Lower leg skin (tissue), 3 donors: Measurements from ENCODE around the gene PGLYRP4.

ENCODE experiments used
- POLR2A ChIP-seq, 2 donors: fragments of 450-650 bp; IDR thresholded peaks; one replicate each; pipeline ENCODE4 v1.6.1; 2016 to 2017; ENCODE audit warnings: antibody characterized with exemption in 2 of 2, mild to moderate bottlenecking in 1 of 2, moderate library complexity in 1 of 2
- TF ChIP-seq, protein P1 (sequence below), 3 donors: fragments of 450-650 bp; IDR thresholded peaks; one replicate each; pipeline ENCODE4 v1.5.1; 2016; ENCODE audit warnings: antibody characterized with exemption in 3 of 3, mild to moderate bottlenecking in 3 of 3, moderate library complexity in 2 of 3

- TF ChIP-seq, protein P1, sequence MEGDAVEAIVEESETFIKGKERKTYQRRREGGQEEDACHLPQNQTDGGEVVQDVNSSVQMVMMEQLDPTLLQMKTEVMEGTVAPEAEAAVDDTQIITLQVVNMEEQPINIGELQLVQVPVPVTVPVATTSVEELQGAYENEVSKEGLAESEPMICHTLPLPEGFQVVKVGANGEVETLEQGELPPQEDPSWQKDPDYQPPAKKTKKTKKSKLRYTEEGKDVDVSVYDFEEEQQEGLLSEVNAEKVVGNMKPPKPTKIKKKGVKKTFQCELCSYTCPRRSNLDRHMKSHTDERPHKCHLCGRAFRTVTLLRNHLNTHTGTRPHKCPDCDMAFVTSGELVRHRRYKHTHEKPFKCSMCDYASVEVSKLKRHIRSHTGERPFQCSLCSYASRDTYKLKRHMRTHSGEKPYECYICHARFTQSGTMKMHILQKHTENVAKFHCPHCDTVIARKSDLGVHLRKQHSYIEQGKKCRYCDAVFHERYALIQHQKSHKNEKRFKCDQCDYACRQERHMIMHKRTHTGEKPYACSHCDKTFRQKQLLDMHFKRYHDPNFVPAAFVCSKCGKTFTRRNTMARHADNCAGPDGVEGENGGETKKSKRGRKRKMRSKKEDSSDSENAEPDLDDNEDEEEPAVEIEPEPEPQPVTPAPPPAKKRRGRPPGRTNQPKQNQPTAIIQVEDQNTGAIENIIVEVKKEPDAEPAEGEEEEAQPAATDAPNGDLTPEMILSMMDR (IDR thresholded peaks at IDR 0.05), result no peak
- no peak for TF ChIP-seq POLR2A (IDR thresholded peaks at IDR 0.05)
Measured at GRCh38 chr1:153344718-153345025, 4.0 kb downstream of the PGLYRP4 start.
